WTC11 (cell line): ENCODE results near the gene SELPLG. TPM values are rescaled to one million over a fixed set of nuclear protein-coding genes. Genes with fewer than 3 reads are reported as not detected.

Source experiments
- ATAC-seq: fragments of 200-7000 bp; cut with Tn5 transposase; 2 replicates; pipeline ENCODE4 v1.10.0; 2021; ENCODE audit warnings: mild to moderate bottlenecking, moderate library complexity
- CTCF ChIA-PET: fragments of 300-600 bp; sonication (Branson Sonifier 250); formaldehyde crosslinking; loops from one replicate; lab custom pipeline; 2021; ENCODE audit warnings: antibody characterized with exemption; lab: Charles Lee
- POLR2A ChIA-PET: fragments of 350-600 bp; sonication (Branson Sonifier 250); formaldehyde crosslinking; loops from one replicate; lab custom pipeline; 2021; ENCODE audit warnings: antibody characterized with exemption; lab: Charles Lee
- DNase-seq: peaks from one replicate; pipeline ENCODE4 v3.0.0; 2021; ENCODE audit warnings: low spot score
- H3K27ac Mint-ChIP-seq: 2 replicates; pipeline ENCODE4 v1.8.0; 2021; ENCODE audit warnings: mixed read lengths
- H3K27me3 Mint-ChIP-seq: 2 replicates; pipeline ENCODE4 v1.8.0; 2021; ENCODE audit warnings: low read depth, mild to moderate bottlenecking, moderate library complexity, mixed read lengths
- H3K36me3 Mint-ChIP-seq: 2 replicates; pipeline ENCODE4 v1.8.0; 2021; ENCODE audit warnings: mixed read lengths
- H3K4me1 Mint-ChIP-seq: 2 replicates; pipeline ENCODE4 v1.8.0; 2022; ENCODE audit warnings: mixed read lengths
- H3K4me3 Mint-ChIP-seq: 2 replicates; pipeline ENCODE4 v1.8.0; 2021; ENCODE audit warnings: mild to moderate bottlenecking, moderate library complexity, mixed read lengths
- H3K9me3 Mint-ChIP-seq: 2 replicates; pipeline ENCODE4 v1.8.0; 2021; ENCODE audit warnings: mixed read lengths
- AR ChIP-seq: fragments of 250-450 bp; sonication (Bioruptor Pico); IDR thresholded peaks from 2 replicates; pipeline ENCODE4 v1.9.0; 2021; ENCODE audit warnings: mild to moderate bottlenecking
- ATF1 ChIP-seq: sonication (generic); formaldehyde crosslinking; IDR thresholded peaks from 2 replicates; pipeline ENCODE4 v1.8.1; 2023; ENCODE audit warnings: mild to moderate bottlenecking, moderate library complexity, missing genetic modification reagents
- ATF6 ChIP-seq: sonication (generic); formaldehyde crosslinking; IDR thresholded peaks from 2 replicates; pipeline ENCODE4 v1.8.1; 2023; ENCODE audit warnings: mild to moderate bottlenecking, missing genetic modification reagents
- CBFB ChIP-seq: sonication (generic); formaldehyde crosslinking; IDR thresholded peaks from 2 replicates; pipeline ENCODE4 v1.8.1; 2022; ENCODE audit warnings: mild to moderate bottlenecking, low read depth, missing genetic modification reagents
- CREB1 ChIP-seq: sonication (generic); formaldehyde crosslinking; IDR thresholded peaks from 2 replicates; pipeline ENCODE4 v1.8.0; 2023; ENCODE audit warnings: mild to moderate bottlenecking, missing genetic modification reagents
- E2F5 ChIP-seq: sonication (generic); formaldehyde crosslinking; IDR thresholded peaks from 2 replicates; pipeline ENCODE4 v1.8.1; 2022; ENCODE audit warnings: mild to moderate bottlenecking, moderate library complexity, missing genetic modification reagents
- EMX1 ChIP-seq: fragments of 250-450 bp; sonication (Bioruptor Pico); IDR thresholded peaks from 2 replicates; pipeline ENCODE4 v1.8.0; 2021; ENCODE audit warnings: mild to moderate bottlenecking
- ESRRA ChIP-seq: sonication (generic); formaldehyde crosslinking; IDR thresholded peaks from 2 replicates; pipeline ENCODE4 v1.8.1; 2022; ENCODE audit warnings: mild to moderate bottlenecking, missing genetic modification reagents, borderline replicate concordance
- HMGA2 ChIP-seq: fragments of 250-450 bp; sonication (Bioruptor Pico); IDR thresholded peaks from 2 replicates; pipeline ENCODE4 v1.4.0; 2021; ENCODE audit warnings: mild to moderate bottlenecking, moderate library complexity
- MAX ChIP-seq: sonication (generic); formaldehyde crosslinking; IDR thresholded peaks from 2 replicates; pipeline ENCODE4 v1.8.0; 2022; ENCODE audit warnings: mild to moderate bottlenecking, missing genetic modification reagents
- MXD4 ChIP-seq: fragments of 250-450 bp; sonication (Bioruptor Pico); IDR thresholded peaks from 2 replicates; pipeline ENCODE4 v1.8.0; 2021; ENCODE audit warnings: mild to moderate bottlenecking, moderate library complexity, borderline replicate concordance
- MYBL2 ChIP-seq: sonication (generic); formaldehyde crosslinking; IDR thresholded peaks from 2 replicates; pipeline ENCODE4 v1.8.1; 2023; ENCODE audit warnings: mild to moderate bottlenecking, moderate library complexity, missing genetic modification reagents
- RORB ChIP-seq: fragments of 250-450 bp; sonication (Bioruptor Pico); IDR thresholded peaks from 2 replicates; pipeline ENCODE4 v1.9.0; 2021; ENCODE audit warnings: mild to moderate bottlenecking
- TCF7 ChIP-seq: sonication (generic); formaldehyde crosslinking; IDR thresholded peaks from 2 replicates; pipeline ENCODE4 v1.8.0; 2022; ENCODE audit warnings: mild to moderate bottlenecking, low read depth, missing genetic modification reagents, moderate library complexity
- ZNF219 ChIP-seq: sonication (generic); formaldehyde crosslinking; IDR thresholded peaks from 2 replicates; pipeline ENCODE4 v1.8.0; 2023; ENCODE audit warnings: missing genetic modification reagents, mild to moderate bottlenecking, borderline replicate concordance
- ZNF232 ChIP-seq: sonication (generic); formaldehyde crosslinking; IDR thresholded peaks from 2 replicates; pipeline ENCODE4 v1.8.0; 2022; ENCODE audit warnings: mild to moderate bottlenecking, missing genetic modification reagents
- ZNF532 ChIP-seq: fragments of 250-450 bp; sonication (Bioruptor Pico); IDR thresholded peaks from 2 replicates; pipeline ENCODE4 v1.9.0; 2021; ENCODE audit warnings: mild to moderate bottlenecking, borderline replicate concordance
- ZNF671 ChIP-seq: fragments of 250-450 bp; sonication (Bioruptor Pico); IDR thresholded peaks from 2 replicates; pipeline ENCODE4 v1.8.0; 2021; ENCODE audit warnings: mild to moderate bottlenecking
- total RNA-seq: library from RNA; stranded (reverse); gene quantifications from 3 replicates; pipeline ENCODE4 v1.2.3, GENCODE V29; 2021

Gene SELPLG
- total RNA-seq, 1 experiment from 2014 or later: 0.46 TPM

GRCh38 chr12:108641446-108642268 lies 8.0 kb upstream of the SELPLG start:
- H3K36me3 Mint-ChIP-seq: peaks cover 17% of the 10 kb centered on the region
- no peaks in the 10 kb centered on the region for H3K9me3 Mint-ChIP-seq
- H3K4me3 Mint-ChIP-seq: no peak overlapping the region
- CTCF ChIA-PET: interaction anchor here (0.8 to 3.8 kb wide), 5 partner anchors 11 to 50 kb away, joined by 3 to 20 read pairs (median 3); no protein-coding TSS in a partner anchor
- ATAC-seq: no peak
- H3K27me3 Mint-ChIP-seq: no peaks in the 10 kb centered on the region
- no peak for TF ChIP-seq RORB
- no peak for TF ChIP-seq ZNF219
- TF ChIP-seq CREB1 (CRISPR knock-in tag): no peak
- TF ChIP-seq EMX1 (CRISPR knock-in tag): 0 out of 2 replicates have a peak, but pooled peaks have one; percentile 19
- no peak for TF ChIP-seq TCF7 (CRISPR knock-in tag)
- TF ChIP-seq MAX (CRISPR knock-in tag): 0 out of 2 replicates have a peak, but pooled peaks have one; percentile 14
- no peak for TF ChIP-seq ATF6 (CRISPR knock-in tag)
- TF ChIP-seq E2F5 (CRISPR knock-in tag): no peak
- no peak for TF ChIP-seq ZNF671 (CRISPR knock-in tag)
- TF ChIP-seq, all 79 proteins: peak for 2
- peaks cover 38% of the 10 kb centered on the region for H3K4me1 Mint-ChIP-seq
- POLR2A ChIA-PET: interaction anchor here (0.8 kb wide), 1 partner anchor 79 kb away, joined by 3 read pairs; the partner anchor contains the start of gene ISCU
- DNase-seq: no peak
- H3K27ac Mint-ChIP-seq: peak overlapping the region; percentile 36; the same call in 1 of the 2 replicates

GRCh38 chr12:108640802-108641445 lies 7.2 kb upstream of the SELPLG start:
- TF ChIP-seq ZNF232 (CRISPR knock-in tag) (no peak), ATF1 (no peak), MYBL2 (CRISPR knock-in tag) (no peak), MXD4 (CRISPR knock-in tag) (no peak), ZNF671 (CRISPR knock-in tag) (no peak), ATF6 (CRISPR knock-in tag) (no peak), ZNF532 (CRISPR knock-in tag) (no peak), HMGA2 (CRISPR knock-in tag) (no peak), ESRRA (CRISPR knock-in tag) (no peak), CBFB (CRISPR knock-in tag) (no peak), AR (CRISPR knock-in tag) (no peak)
- Mint-ChIP-seq H3K27me3 (no peaks in the 10 kb centered on the region), H3K9me3 (no peaks in the 10 kb centered on the region), H3K27ac (no peak overlapping the region), H3K36me3 (peaks cover 11% of the 10 kb centered on the region), H3K4me3 (no peak overlapping the region), H3K4me1 (peaks cover 43% of the 10 kb centered on the region)
- DNase-seq (no peak), ATAC-seq (no peak)
- CTCF ChIA-PET: interaction anchor here (0.5 to 3.8 kb wide), 6 partner anchors 11 to 162 kb away, joined by 3 to 20 read pairs (median 3); no protein-coding TSS in a partner anchor
- POLR2A ChIA-PET: interaction anchor here (0.6 to 0.8 kb wide), 3 partner anchors 79 to 512 kb away, joined by 3 to 7 read pairs (median 4); partner anchors contain the start of gene ISCU
